HG02852 (cell line): ENCODE data around the gene MLNR.

Experiments
- ATAC-seq: cut with Tn5 transposase; IDR thresholded peaks from one replicate; pipeline ENCODE4 v1.9.1; 2021; ENCODE audit warnings: mild to moderate bottlenecking, moderate library complexity; ENCODE audit not compliant: unreplicated experiment

The MLNR gene

DNA sequence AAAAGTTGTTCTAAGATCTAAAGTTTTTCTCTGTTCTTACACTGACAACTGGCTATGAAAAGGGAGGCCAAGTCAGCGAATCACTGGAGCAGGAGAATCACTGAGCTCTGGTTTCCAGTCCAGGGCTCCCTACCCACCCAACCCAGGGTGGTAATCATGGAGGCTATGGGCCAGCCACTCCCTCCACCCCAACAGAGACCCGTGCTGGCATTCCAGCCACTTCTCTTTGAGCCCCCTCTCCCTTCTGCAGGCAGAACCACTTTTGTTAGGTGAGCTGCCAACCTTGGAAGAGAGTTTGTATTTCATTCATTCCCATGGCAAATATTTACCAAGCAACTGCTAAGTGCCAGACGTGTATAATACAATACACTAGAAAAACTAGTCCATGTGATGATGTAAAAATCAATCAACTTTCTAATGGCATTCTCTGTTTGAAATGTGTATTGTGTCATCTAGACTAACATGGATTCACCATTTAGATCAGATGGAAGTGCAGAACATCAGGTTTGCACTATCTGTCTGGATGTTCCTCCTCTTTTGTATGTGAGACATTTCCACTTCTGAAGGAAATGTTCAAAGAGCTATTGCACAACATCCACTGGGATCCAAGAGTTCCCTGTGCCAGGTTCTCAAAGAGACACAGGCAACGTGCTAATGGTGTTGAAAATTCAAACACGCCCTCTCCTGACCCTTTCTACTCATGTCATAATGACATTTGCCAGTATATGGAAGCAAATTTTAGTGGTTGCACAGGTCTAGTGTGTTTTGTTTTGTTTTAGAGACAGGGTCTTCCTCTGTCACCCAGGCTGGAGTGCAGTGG lies 5.3 kb downstream of the MLNR start:
- ATAC-seq: no peak

DNA sequence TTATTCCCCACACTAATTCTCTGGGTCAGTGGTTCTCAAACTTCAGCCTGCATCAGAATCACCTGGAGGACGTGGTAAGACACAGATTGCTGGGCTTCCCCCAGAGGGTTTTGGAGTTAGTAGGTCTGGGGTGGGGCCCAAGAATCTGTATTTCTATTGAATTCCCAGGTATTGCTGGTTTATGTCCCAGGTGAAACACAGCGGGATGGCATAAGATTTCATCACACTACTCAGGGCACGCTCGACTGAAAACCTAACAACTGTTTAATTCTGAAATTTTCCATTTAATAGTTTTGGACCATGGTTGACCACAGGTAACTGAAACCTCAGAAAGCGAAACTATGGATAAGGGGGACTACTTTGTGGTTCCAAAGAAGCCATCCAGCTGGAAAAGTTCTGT lies 6.5 kb downstream of the MLNR start:
- ATAC-seq: no peak

DNA sequence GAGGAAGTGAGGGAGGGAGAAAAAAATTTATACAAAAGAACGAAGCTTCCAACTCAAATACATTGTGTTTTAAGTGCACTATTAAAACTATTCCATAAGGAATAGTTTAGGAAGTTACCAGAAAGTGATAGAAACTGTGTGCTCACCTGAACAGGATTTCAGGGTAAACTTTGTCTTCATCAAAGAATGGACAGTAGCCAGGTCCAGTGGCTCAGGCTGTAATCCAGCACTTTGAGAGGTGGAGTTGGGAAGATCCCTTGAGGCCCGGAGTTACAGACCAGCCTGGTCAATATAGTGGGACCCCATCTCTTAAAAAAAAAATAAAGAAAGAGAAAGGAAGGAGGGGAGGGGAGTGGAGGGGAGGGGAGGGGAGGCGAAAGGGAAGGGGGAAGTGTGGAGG lies 14.6 kb downstream of the MLNR start:
- ATAC-seq: no peak

DNA sequence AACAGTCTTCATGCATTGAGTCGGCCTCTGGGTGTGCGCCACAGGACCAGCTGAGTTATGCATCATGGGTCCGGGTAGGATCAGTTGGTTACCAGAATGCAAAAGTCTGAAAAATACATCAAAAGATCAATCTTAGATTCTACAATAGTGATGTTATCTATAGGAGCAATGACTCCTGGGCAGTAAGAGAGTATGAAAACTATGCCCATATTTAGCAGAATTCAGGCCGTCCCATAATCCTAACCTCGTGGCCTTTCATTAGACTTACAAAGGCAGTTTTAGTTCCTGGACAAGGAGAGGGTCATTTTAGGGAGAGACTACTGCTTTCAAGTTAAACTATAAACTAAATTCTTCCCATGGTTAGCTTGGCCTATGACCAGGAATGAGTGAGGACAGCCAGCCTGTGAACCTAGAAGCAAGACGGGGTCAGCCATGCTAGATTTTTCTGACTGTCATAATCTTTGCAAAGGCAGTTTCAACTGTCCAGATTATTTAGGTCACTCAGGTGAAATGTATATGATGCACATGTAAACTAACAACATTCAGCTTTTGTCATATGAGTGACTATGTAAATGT lies 15.8 kb downstream of the MLNR start:
- no peak for ATAC-seq

DNA sequence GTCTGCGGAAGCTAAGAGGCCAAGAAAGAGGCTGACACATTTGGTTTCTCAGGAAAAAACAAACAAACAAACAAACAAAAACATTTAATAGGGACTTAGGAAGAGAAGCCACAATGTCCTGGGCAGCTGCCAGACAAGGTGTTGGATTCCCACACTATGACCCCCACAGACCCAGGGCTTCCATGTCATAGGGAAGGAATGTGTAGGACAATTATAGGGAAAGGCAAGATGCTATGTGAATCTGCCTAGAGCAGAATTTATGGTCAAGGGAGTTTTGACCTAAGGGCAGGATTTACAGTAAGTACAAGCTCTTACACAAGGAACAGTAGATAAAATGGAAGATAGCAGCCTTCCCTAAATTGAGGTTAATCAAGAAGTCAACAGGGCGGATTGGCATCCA lies 18.5 kb downstream of the MLNR start:
- no peak for ATAC-seq

DNA sequence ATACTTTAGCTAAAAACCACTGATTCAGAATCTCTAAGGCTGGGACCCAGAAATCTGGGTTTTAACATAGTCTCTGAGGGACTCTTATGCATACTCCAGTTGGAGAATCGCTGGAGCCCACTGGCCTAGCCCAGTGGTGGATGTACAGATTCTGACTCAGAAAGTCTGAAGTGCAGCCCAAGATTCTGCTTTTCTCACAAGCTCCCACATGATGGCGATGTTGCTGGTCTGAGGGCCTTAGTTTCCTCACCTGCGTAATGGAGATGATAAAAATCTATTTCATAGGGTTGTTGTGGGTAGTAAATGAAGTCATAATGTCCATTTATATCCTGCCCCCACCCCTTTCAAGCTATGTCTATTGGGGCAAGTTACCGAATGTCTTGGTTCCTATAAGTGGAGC lies 19.9 kb downstream of the MLNR start:
- no peak for ATAC-seq

DNA sequence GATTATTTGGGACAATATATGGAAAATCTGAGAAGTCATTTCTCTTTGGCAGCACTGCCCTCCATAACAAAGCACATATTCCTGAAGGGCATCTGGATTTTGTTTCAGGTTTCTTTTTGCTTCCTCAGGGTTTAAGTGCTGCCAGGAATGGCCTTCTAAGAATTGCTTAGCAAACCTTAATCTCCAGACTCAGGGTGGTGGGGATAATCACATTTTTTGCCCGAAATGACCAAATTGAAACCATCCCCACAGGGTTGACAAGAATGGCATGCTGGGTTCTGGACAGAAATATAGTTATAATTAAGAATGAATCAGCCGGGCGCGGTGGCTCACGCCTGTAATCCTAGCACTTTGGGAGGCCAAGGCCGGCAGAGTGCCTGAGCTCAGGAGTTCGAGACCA lies 21.2 kb downstream of the MLNR start:
- ATAC-seq: no peak

DNA sequence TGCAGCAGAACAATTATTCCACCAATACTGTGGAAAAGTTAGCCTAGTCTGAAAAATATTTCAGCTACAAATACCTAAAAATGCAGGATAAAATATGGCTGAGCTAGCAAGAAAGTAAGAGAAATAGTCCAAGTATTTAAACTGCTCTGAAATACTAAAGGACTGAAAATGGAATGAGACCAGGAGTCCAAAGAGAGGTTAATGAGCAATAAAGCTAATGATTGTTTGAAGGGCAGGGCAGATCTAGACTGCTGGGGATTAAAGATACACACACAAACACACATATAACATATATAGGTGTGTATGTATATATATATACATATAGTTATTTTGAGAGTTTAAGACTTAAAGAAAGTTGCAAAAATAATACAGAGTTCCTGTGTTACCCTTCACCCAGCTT lies 25.0 kb downstream of the MLNR start:
- no peak for ATAC-seq

DNA sequence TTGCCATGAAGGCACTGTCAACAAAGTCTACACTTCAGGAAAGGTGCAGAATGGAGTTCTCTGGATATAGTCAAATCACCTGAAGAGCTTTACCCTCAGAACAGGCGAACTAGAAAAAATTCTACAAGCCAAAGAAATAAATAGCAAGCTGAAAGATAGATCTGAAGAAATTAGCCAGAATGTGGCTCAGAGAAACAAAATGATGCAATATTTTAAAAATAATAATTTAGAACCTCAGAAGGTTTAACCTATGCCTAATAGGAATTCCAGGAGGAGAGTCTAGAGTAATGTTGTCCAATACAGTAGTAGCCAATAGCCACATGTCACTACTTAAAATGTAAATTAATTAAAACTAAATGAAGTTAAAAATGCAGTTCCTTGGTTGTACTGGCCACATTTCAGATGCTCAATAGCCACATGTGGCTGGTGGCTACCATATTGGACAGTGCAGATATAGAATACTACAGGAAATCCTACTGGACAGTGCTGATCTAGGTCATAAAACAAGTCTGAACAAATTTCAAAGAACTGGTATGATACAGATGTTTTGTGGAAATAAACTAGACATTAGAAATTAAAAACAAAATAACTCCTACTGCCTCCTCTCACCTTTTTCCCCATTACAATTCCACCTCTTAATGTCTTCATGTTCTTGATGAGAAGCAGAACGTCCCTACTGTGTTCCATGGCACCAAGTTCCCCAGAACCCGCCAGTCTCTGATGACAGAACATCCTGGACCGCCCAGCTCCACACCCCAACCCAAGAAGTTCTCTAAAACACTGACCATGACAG lies 26.9 kb downstream of the MLNR start:
- peak; percentile 35 for ATAC-seq

DNA sequence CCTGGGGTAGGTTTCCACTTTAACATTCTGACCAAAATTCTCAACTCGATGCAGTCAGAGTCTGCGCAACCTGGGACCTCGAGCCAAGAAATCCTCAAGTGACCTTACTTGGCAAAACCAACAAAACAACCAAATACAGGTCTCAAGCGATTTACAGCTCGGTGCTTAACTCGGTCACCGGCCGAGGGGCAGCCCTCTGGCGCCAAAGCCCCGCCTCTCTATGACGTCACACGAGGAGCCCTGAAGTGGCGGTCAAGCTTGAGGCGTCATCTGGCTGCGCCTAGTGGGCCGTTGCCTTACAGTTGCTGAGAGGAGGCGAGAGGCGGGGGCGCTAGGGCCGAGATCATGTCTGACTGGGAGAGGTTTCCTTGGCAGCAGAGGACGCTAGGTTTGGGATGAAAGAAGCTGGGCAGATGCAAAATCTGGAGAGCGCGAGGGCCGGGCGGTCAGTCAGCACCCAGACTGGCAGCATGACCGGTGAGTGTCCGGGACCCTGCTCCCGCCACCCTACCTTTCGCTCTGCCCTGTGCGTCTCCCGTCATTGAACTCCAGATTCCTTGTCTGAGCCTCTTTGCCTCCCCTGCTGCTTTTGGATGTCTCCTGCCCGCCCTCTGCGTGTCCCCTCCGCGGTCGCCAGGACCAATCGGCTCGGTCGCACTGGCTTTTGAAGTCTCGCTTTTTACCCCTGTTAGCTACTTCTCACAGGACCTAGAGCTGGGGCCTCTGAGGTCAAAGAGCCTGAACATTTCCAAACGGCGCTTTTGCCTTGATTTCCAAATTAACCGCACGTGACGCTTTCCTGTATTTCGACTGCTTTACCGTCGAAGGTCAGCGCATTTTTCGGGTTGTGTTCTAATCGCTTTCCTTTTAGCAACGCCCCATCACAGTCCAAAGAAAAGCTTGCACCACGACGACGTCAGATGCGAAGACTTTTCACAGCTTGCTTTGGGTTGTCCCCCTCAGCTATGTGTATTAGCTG lies 27.8 kb downstream of the MLNR start, which contains the start of gene CDADC1:
CDADC1 (plus strand) TSS at position 283 of the 979 bp plus-strand sequence; CDS start at position 396, 113 bp downstream.
- ATAC-seq: peak; percentile 97

DNA sequence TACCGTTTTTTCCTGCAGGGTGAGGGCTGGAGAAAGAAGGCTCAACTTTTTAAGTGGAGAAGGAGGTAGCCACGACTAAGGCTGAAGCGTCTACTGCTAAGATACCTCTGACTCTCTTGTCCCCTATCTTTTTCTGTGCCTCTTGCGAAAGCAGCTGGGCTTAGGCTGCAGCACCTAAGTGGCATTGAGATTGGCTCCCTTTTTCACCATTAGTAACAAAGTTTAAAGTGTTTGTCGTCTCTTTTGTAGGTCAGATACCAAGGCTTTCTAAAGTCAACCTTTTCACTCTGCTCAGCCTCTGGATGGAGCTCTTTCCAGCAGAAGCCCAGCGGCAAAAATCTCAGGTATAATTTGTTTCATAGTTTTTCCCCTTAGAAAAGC lies 28.5 kb downstream of the MLNR start:
- ATAC-seq: no peak

DNA sequence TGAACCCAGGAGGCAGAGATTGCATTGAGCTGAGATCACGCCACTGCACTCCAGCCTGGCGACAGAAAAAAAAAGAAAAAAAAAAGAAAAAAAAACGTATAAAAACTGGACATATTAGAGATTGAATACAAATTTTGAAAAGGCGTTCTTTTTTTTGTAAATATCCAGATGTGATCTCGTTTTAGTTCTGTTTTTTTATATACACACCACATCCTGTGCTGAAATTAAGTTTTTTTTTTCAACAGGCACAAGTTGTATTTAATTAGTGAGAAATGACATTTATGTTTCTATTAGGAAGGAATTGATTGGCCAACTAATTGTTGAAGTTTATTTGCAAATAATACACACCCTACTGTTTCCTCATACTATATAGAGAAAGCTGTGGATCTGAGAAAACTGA lies 31.2 kb downstream of the MLNR start:
- ATAC-seq: no peak

DNA sequence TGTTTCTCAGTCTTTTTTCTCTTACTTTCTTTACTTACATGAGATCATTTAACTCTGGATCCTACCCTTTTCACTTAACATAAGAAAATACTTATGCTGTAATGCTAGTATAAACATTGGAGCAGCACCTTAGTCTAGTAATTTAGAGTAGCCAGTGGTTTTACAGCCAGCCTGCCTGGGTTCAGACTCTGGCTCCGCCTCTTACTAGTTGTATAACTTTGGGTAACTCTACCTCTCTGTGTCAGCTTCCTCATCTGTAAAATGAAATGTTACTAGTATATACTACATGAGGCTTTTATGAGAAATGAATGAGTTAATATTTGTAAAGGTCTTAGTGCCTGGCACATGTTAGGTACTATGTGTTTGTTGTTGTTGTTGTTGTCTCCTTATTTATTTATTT lies 33.2 kb downstream of the MLNR start:
- no peak for ATAC-seq

DNA sequence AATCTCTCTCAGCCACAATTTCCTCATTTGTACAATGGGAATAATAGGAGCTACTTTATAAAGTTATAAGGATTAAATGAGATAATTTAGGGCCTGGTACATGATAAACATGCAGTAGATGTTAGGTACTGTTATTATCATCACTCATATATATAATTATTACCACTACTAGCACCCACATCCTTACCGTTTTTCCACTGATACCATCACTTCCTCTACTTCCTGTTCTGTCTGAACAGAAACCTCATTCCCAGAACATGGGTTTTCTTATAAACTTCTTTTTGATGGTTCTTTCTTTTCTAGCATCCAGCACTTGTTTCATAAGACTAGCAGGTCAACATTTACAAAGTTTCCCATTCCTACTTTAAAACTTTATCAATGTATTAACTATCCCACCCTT lies 33.9 kb downstream of the MLNR start:
- ATAC-seq: no peak

DNA sequence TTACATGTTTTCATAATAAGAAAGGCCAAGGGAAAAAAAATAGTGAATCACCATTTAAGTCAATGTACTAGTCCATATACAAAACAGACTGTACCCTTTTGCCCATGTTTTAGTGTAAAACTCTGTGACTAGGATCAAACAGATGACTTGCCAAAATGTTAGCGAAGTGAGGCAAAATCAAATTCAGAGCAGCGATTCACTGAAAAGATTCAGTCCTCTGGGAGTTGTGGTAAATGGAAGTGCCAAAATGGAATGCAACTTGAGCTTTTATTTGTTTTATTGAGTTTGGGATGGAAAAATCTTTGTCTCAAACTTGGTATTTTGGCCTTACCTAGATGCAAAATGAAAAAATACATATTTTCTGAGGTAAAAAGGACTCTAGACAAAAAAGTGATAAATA lies 36.7 kb downstream of the MLNR start:
- ATAC-seq: no peak

DNA sequence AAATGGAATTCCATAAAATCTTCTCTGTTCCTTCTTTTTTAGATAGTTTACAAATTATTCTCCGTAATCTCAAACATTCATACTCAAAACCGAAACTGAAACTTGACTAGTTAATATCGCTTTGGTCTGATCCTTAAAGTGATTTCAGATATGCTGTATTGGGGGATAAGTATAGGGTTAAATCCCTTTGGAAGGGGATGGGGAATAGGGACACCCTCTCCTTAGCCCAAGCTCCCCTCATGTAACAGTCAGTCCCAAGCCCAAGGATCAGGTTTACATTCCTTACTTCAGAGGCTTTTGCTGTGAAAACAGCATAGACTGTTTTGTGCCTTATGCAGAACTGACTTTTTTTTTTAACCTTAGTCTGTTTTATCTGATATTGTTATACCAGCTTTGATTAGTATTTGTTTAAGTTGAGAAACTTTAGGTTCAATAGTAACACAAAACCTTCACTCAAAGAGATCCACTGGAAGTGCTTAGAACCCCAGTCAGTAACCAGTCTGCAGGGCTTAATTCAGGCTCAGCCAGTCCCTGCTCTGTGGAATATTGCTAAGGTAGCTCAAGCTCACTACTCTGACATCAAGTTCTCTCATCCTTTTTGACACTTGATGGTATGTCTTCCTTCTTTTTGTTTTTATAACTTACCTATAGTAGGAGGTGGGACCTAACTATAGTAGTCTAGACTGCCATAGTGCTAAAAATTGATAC lies 38.1 kb downstream of the MLNR start:
- ATAC-seq: no peak

DNA sequence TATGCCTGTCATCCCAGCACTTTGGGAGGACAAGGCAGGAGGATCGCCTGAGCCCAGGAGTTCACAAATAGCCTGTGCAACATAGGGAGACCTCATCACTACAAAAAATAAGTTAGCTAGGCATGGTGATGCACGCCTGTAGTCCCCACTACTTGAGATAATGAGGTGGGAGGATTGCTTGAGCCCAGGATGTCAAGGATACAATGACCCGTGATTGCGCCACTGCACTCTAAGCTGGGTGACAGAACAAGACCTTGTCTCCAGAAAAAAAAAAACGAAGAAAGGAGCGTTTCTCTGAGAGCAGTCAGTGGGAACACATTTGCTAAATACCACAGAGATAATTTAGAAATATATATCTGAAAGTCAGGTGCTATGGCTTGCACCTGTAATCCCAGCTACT lies 39.4 kb downstream of the MLNR start:
- no peak for ATAC-seq

DNA sequence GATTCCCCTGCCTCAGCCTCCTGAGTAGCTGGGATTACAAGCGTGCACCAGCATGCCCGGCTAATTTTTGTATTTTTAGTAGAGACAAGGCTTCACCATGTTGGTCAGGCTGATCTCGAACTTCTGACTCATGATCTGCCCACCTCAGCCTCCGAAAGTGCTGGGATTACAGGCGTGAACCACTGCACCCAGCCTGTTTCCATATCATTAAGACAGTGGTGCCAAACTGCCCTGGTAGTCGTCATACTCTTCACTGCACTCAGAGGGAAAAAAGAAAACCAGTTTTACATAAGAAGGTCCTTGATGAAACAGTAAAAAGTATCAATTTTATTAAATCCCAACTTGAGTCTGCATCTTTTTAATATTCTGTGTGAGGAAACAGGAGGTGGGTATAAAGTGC lies 42.5 kb downstream of the MLNR start:
- no peak for ATAC-seq

DNA sequence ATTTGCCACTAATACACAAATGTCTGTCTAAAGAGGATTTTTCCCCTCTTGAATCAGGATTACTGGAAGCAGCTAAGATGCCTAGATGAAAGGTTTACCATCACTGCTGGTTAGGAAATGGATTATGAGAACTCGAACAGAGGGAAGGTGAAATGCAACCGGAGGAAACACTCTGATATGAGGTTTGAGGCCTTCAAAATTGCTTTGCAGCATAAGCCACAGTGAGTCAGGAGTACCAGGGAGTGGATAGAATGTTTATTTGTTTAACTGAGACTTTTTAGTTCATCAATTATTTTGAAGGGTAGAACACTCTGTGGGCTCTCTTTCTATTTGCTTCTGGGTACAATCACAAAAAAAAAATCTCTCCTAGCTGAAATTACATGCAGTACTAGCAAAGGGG lies 45.7 kb downstream of the MLNR start:
- no peak for ATAC-seq

DNA sequence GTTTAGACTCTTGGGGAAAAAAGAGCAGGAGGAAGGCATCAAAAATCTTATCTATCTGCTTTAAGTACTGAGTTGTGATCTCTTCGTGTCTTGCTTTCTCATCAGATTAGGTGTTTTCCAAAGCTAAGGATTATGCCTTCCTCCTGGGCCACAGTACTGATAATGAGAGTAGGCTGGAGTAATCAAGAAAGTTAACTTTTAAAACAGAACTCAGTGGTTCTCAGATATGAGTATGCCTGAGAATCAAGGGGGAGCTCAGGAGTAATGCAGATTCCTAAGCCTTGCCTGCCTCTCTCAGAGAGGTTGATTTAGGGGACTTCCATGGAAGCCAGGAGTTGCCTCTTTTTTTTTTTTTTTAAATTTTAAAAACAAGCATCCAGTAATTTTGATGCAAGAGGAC lies 51.1 kb downstream of the MLNR start:
- peak; percentile 55 for ATAC-seq
